ENCODE data around the gene LAGE3.

Gene LAGE3

GRCh38 chrX:154429711-154430110, 49.4 kb downstream of the LAGE3 start:
- H3K9ac ChIP-seq (ENCODE audit: insufficient read length) = no peak overlapping the region
- H3K4me3 ChIP-seq = peak overlapping the region; percentile 81
- no peak for DNase-seq (ENCODE audit: low read depth, low spot score)
- H3K36me3 ChIP-seq (ENCODE audit: insufficient read depth, low read length) = no peaks in the 10 kb centered on the region; the same call in 1 of the 2 replicates
- no peak overlapping the region for H3K27ac ChIP-seq
- TF ChIP-seq POLR2AphosphoS5 (IDR thresholded peaks at IDR 0.05; ENCODE audit: borderline replicate concordance, low read depth, low read length) (no peak), EZH2 (IDR thresholded peaks at IDR 0.05) (no peak), FOXP2 (optimal IDR thresholded peaks at IDR 0.05; ENCODE audit: control extremely low read depth, extremely low read length, insufficient read depth) (no peak)
- no peaks in the 10 kb centered on the region for H3K9me3 ChIP-seq (ENCODE audit: low read depth, low read length)

- peak; percentile 73; the same call in 1 of the 2 replicates for TF ChIP-seq POLR2AphosphoS5 (IDR thresholded peaks at IDR 0.05; ENCODE audit: borderline replicate concordance, low read depth, low read length)
- TF ChIP-seq EZH2 (IDR thresholded peaks at IDR 0.05) = no peak
- Histone ChIP-seq H3K4me3 (peak within 1 kb of the TSS; percentile 81), H3K36me3 (ENCODE audit: insufficient read depth, low read length) (no peaks in the 10 kb centered on the region; the same call in 1 of the 2 replicates), H3K9ac (ENCODE audit: insufficient read length) (peak within 1 kb of the TSS; percentile 66), H3K9me3 (ENCODE audit: low read depth, low read length) (no peaks in the 10 kb centered on the region), H3K27ac (0 out of 2 replicates have a peak within 1 kb of the TSS, but pooled peaks have one; percentile 21)
- DNase-seq (ENCODE audit: low read depth, low spot score) = peak; percentile 68
Measured at GRCh38 chrX:154428176-154429171, 50.6 kb downstream of the LAGE3 start, which contains the start of gene ATP6AP1. ATP6AP1 (plus strand) TSS chrX:154428677; CDS start chrX:154428693, 16 bp downstream.
